Measurements from ENCODE around the gene ATRN. TPM values are rescaled to one million over a fixed set of nuclear protein-coding genes. Genes with fewer than 3 reads are reported as not detected.

Gene ATRN
- polyA plus RNA-seq, 1 donor from 2014 or later, result 27.5 TPM

- TF ChIP-seq POLR2AphosphoS5 (IDR thresholded peaks at IDR 0.05) (no peak), REST (IDR thresholded peaks at IDR 0.05; ENCODE audit: borderline replicate concordance) (no peak), EP300 (conservative IDR thresholded peaks at IDR 0.05; ENCODE audit: poor library complexity, severe bottlenecking) (no peak), EZH2 (IDR thresholded peaks at IDR 0.05; ENCODE audit: borderline replicate concordance, insufficient read depth, low read length, poor library complexity, severe bottlenecking) (no peak), SMC3 (conservative IDR thresholded peaks at IDR 0.05; ENCODE audit: poor library complexity) (no peak), TAF1 (IDR thresholded peaks at IDR 0.05; ENCODE audit: low read depth) (no peak), MXI1 (conservative IDR thresholded peaks at IDR 0.05; ENCODE audit: poor library complexity, severe bottlenecking) (no peak)
- Histone ChIP-seq H3K27me3 (ENCODE audit: insufficient read depth, low read depth, low read length) (peaks cover 32% of the 10 kb centered on the region), H3K4me2 (ENCODE audit: low read length) (no peak overlapping the region)
Observed at GRCh38 chr20:3678856-3679720, 208.3 kb downstream of the ATRN start.

GRCh38 chr20:3679749-3680700 lies 209.2 kb downstream of the ATRN start:
- Histone ChIP-seq H4K20me1 (ENCODE audit: insufficient read depth) (no peaks in the 10 kb centered on the region), H3F3A (ENCODE audit: insufficient read depth, low read length, poor library complexity, severe bottlenecking) (no peaks in the 10 kb centered on the region), H3K9me3 (ENCODE audit: low read length) (no peaks in the 10 kb centered on the region), H3K9me2 (ENCODE audit: insufficient read depth, low read length) (no peaks in the 10 kb centered on the region), H3K4me3 (ENCODE audit: low read length) (no peak overlapping the region), H3K36me3 (ENCODE audit: insufficient read depth, low read length) (no peaks in the 10 kb centered on the region), H3K27ac (ENCODE audit: low read length) (no peak overlapping the region), H3K4me2 (ENCODE audit: low read length) (no peak overlapping the region), H2AFZ (ENCODE audit: low read depth, low read length) (no peak overlapping the region), H3K9ac (ENCODE audit: low read length) (no peak overlapping the region), H3K27me3 (ENCODE audit: insufficient read depth, low read depth, low read length) (peaks cover 23% of the 10 kb centered on the region), H3K79me2 (replicated peaks; ENCODE audit: insufficient read depth, low read length) (no peaks in the 10 kb centered on the region)
- TF ChIP-seq CTCF (IDR thresholded peaks at IDR 0.05; ENCODE audit: poor library complexity, severe bottlenecking), result no peak
- no peak for TF ChIP-seq EZH2 (IDR thresholded peaks at IDR 0.05; ENCODE audit: borderline replicate concordance, insufficient read depth, low read length, poor library complexity, severe bottlenecking)
- no peak for TF ChIP-seq POLR2AphosphoS5 (IDR thresholded peaks at IDR 0.05)
- no peak for TF ChIP-seq TAF1 (IDR thresholded peaks at IDR 0.05; ENCODE audit: low read depth)
- TF ChIP-seq RAD21 (conservative IDR thresholded peaks at IDR 0.05), result no peak
- TF ChIP-seq EP300 (conservative IDR thresholded peaks at IDR 0.05; ENCODE audit: poor library complexity, severe bottlenecking), result no peak
- TF ChIP-seq REST (IDR thresholded peaks at IDR 0.05; ENCODE audit: borderline replicate concordance), result no peak
- no peak for TF ChIP-seq SMC3 (conservative IDR thresholded peaks at IDR 0.05; ENCODE audit: poor library complexity)

More at GRCh38 chr20:3678856-3679720, 208.3 kb downstream of the ATRN start:
- Histone ChIP-seq H4K20me1 (ENCODE audit: insufficient read depth) (no peaks in the 10 kb centered on the region), H3K79me2 (replicated peaks; ENCODE audit: insufficient read depth, low read length) (no peaks in the 10 kb centered on the region), H3F3A (ENCODE audit: insufficient read depth, low read length, poor library complexity, severe bottlenecking) (no peaks in the 10 kb centered on the region), H3K9me2 (ENCODE audit: insufficient read depth, low read length) (no peaks in the 10 kb centered on the region), H3K36me3 (ENCODE audit: insufficient read depth, low read length) (no peaks in the 10 kb centered on the region), H3K27ac (ENCODE audit: low read length) (no peak overlapping the region), H3K9ac (ENCODE audit: low read length) (no peak overlapping the region), H3K9me3 (ENCODE audit: low read length) (no peaks in the 10 kb centered on the region), H2AFZ (ENCODE audit: low read depth, low read length) (no peak overlapping the region), H3K4me3 (ENCODE audit: low read length) (no peak overlapping the region)
